A549 (cell line): ENCODE measurements around the gene NFILZ. TPM values are rescaled to one million over a fixed set of nuclear protein-coding genes. Genes with fewer than 3 reads are reported as not detected.

Source experiments
- ATAC-seq, 2 experiments: fragments of 200-7000 bp in 1 of 2; fragments of >200 bp in 1 of 2; cut with Nextera tagmentation in 1 of 2; cut with Tn5 transposase in 1 of 2; 3 replicates each; pipeline versions ENCODE4 v1.8.0 to v1.9.1; 2018 to 2020; ENCODE audit warnings: mild to moderate bottlenecking in 1 of 2, moderate library complexity in 1 of 2
- CTCF ChIA-PET: fragments of 300-600 bp; sonication (Branson Sonifier 250); formaldehyde crosslinking; extraction: SDS; loops from one replicate; lab custom pipeline; 2021; ENCODE audit warnings: antibody characterized with exemption, inconsistent platforms; lab: Yijun Ruan, JAX
- POLR2A ChIA-PET: fragments of 350-600 bp; formaldehyde crosslinking; extraction: SDS; loops from one replicate; lab custom pipeline; 2021; ENCODE audit warnings: antibody characterized with exemption, inconsistent platforms; lab: Yijun Ruan, JAX
- DNase-seq, 2 experiments: peaks; one replicate each; pipeline versions ENCODE4 v3.0.0 to v3.0.0-alpha.2; 2011 to 2016; ENCODE audit warnings: low read depth in 1 of 2, low spot score in 1 of 2
- FAIRE-seq: peaks from 2 replicates; lab custom pipeline; 2011; peaks lifted over from hg19 to GRCh38; lab: Jason Lieb, UNC
- H3K27ac ChIP-seq, 2 experiments: fragments of >200 bp; sonication (Bioruptor Twin); formaldehyde crosslinking; 3 replicates each; pipeline ENCODE4 v1.5.1; 2016 to 2017
- H3K4me1 ChIP-seq: fragments of >200 bp; sonication (Bioruptor Twin); formaldehyde crosslinking; 3 replicates; pipeline ENCODE4 v1.6.1; 2016
- H3K4me2 ChIP-seq: fragments of >200 bp; sonication (Bioruptor Twin); formaldehyde crosslinking; 3 replicates; pipeline ENCODE4 v1.6.1; 2016
- H3K4me3 ChIP-seq: fragments of >200 bp; sonication (Bioruptor Twin); formaldehyde crosslinking; 3 replicates; pipeline ENCODE4 v1.5.1; 2016
- H3K9me3 ChIP-seq: fragments of >200 bp; sonication (Bioruptor Twin); formaldehyde crosslinking; 3 replicates; pipeline ENCODE4 v1.6.1; 2016
- BHLHE40 ChIP-seq: IDR thresholded peaks from 2 replicates; pipeline ENCODE4 v1.6.1; 2012; ENCODE audit warnings: low read depth, low read length, inconsistent platforms
- CBX2 ChIP-seq: fragments of 200-600 bp; sonication (generic); IDR thresholded peaks from 2 replicates; pipeline ENCODE4 v1.6.1; 2016; ENCODE audit warnings: low read depth, mild to moderate bottlenecking, borderline replicate concordance
- EHF ChIP-seq: fragments of 250-450 bp; sonication (Bioruptor Pico); IDR thresholded peaks from 2 replicates; pipeline ENCODE4 v1.5.0; 2020; ENCODE audit warnings: mild to moderate bottlenecking
- GATA3 ChIP-seq: IDR thresholded peaks from 2 replicates; pipeline ENCODE4 v1.6.1; 2012; ENCODE audit warnings: borderline replicate concordance
- HOXA7 ChIP-seq: fragments of 250-450 bp; sonication (Bioruptor Pico); IDR thresholded peaks from 2 replicates; pipeline ENCODE4 v1.5.0; 2020; ENCODE audit warnings: mild to moderate bottlenecking, moderate library complexity
- JUN ChIP-seq, 2 experiments: fragments of >200 bp; sonication (Bioruptor Twin); formaldehyde crosslinking; IDR thresholded peaks; 2 replicates in 1 of 2; 3 replicates in 1 of 2; pipeline ENCODE4 v1.6.1; 2016 to 2017
- MYC ChIP-seq: IDR thresholded peaks from 2 replicates; pipeline ENCODE4 v1.6.1; 2012; ENCODE audit warnings: mild to moderate bottlenecking, inconsistent platforms, low read length, improper control_type of control experiment, borderline replicate concordance
- NFE2L2 ChIP-seq: fragments of 150-350 bp; conservative IDR thresholded peaks from 2 replicates; pipeline ENCODE4 v1.6.1; 2014; ENCODE audit warnings: low read length
- NR3C1 ChIP-seq: fragments of >200 bp; sonication (Bioruptor Twin); formaldehyde crosslinking; IDR thresholded peaks from 3 replicates; pipeline ENCODE4 v1.6.1; 2017
- POLR2AphosphoS2 ChIP-seq: conservative IDR thresholded peaks from 2 replicates; pipeline ENCODE4 v1.6.1; 2012; ENCODE audit warnings: low read length, improper control_type of control experiment, inconsistent platforms
- TP53 ChIP-seq: fragments of 250-450 bp; sonication (Bioruptor Pico); IDR thresholded peaks from 2 replicates; pipeline ENCODE4 v1.5.0; 2021; ENCODE audit warnings: mild to moderate bottlenecking, moderate library complexity
- WGBS: methylation state at CpG from one replicate; pipeline ENCODE4 v1.1.6; 2017; ENCODE audit errors: missing lambda C conversion rate; 5-methylcytosine and 5-hydroxymethylcytosine counted together
- polyA plus RNA-seq, 4 experiments: library from polyadenylated mRNA; depleted of rRNA in 3 of 4; stranded (reverse); fragments of >200 nt; fragmentation: RNase III in 1 of 4; extraction: RNeasy Plus Mini Kit Qiagen cat#74134 plus additional on column Dnase treatment in 1 of 4; gene quantifications; 2 replicates in 3 of 4; 3 replicates in 1 of 4; pipeline ENCODE4 v1.2.3, GENCODE V29; 2011 to 2017
- TF ChIP-seq, protein P1 (sequence below): fragments of 200-600 bp; sonication (generic); IDR thresholded peaks from 2 replicates; pipeline ENCODE4 v1.6.1; 2016; ENCODE audit warnings: antibody characterized with exemption, mild to moderate bottlenecking, moderate library complexity
- TF ChIP-seq, protein P2 (sequence below): fragments of >200 bp; sonication (Bioruptor Twin); formaldehyde crosslinking; IDR thresholded peaks from 3 replicates; pipeline ENCODE4 v1.5.1; 2016
- TF ChIP-seq, protein P3 (sequence below): IDR thresholded peaks from 2 replicates; pipeline ENCODE4 v1.6.1; 2012

The NFILZ gene
- polyA plus RNA-seq, 2 of the 4 experiments (the other 2 are of a cell fraction), result not detected

DNA sequence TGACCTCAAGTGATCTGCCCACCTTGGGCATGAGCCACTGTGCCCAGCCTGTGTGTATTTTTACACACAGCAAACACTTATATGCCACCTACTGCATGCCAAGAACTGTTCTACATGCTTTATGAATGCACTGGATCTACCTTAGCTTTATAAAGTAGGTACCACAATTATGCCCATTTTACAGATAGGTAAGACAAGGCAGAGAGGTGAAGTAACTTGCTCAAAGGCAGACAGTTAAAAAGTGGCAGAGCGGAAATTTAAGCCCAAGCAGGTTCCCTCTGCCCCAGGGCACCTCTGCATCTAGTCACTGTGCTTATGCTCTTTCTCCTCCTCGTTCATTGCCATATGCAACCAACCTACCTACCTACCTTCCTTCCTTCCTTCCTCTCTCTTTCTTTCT, 30.4 kb upstream of the NFILZ start (continued):
- TF ChIP-seq, protein P1, sequence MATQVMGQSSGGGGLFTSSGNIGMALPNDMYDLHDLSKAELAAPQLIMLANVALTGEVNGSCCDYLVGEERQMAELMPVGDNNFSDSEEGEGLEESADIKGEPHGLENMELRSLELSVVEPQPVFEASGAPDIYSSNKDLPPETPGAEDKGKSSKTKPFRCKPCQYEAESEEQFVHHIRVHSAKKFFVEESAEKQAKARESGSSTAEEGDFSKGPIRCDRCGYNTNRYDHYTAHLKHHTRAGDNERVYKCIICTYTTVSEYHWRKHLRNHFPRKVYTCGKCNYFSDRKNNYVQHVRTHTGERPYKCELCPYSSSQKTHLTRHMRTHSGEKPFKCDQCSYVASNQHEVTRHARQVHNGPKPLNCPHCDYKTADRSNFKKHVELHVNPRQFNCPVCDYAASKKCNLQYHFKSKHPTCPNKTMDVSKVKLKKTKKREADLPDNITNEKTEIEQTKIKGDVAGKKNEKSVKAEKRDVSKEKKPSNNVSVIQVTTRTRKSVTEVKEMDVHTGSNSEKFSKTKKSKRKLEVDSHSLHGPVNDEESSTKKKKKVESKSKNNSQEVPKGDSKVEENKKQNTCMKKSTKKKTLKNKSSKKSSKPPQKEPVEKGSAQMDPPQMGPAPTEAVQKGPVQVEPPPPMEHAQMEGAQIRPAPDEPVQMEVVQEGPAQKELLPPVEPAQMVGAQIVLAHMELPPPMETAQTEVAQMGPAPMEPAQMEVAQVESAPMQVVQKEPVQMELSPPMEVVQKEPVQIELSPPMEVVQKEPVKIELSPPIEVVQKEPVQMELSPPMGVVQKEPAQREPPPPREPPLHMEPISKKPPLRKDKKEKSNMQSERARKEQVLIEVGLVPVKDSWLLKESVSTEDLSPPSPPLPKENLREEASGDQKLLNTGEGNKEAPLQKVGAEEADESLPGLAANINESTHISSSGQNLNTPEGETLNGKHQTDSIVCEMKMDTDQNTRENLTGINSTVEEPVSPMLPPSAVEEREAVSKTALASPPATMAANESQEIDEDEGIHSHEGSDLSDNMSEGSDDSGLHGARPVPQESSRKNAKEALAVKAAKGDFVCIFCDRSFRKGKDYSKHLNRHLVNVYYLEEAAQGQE, result no peak
- no peak for TF ChIP-seq POLR2AphosphoS2

DNA sequence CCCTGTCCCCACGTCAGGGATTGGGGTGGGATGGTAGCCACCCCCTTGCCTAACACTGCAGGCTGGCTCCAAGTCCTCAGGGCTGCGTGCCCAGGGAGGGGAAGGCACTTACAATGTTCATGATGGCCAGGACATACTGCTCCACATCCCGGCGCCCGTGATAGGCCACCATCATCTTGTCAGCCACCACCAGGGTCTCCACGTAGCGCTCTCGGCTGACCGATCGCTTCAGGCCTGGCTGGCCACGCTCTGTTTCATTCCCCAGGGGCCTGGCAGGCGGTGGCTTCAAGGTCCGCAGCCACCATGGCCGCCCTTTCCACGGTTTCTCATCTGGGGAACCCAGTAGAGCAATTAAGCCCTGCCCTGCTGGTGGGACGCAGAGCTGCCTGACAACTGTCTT, 29.6 kb upstream of the NFILZ start:
- H3K4me1 ChIP-seq, result peaks cover 17% of the 10 kb centered on the region
- no peak for TF ChIP-seq NFE2L2
- TF ChIP-seq HOXA7 (CRISPR knock-in tag), result no peak
- no peak for TF ChIP-seq EHF (CRISPR knock-in tag)
- TF ChIP-seq CBX2, result no peak
- TF ChIP-seq, protein P2, sequence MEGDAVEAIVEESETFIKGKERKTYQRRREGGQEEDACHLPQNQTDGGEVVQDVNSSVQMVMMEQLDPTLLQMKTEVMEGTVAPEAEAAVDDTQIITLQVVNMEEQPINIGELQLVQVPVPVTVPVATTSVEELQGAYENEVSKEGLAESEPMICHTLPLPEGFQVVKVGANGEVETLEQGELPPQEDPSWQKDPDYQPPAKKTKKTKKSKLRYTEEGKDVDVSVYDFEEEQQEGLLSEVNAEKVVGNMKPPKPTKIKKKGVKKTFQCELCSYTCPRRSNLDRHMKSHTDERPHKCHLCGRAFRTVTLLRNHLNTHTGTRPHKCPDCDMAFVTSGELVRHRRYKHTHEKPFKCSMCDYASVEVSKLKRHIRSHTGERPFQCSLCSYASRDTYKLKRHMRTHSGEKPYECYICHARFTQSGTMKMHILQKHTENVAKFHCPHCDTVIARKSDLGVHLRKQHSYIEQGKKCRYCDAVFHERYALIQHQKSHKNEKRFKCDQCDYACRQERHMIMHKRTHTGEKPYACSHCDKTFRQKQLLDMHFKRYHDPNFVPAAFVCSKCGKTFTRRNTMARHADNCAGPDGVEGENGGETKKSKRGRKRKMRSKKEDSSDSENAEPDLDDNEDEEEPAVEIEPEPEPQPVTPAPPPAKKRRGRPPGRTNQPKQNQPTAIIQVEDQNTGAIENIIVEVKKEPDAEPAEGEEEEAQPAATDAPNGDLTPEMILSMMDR, result no peak
- no peak for TF ChIP-seq JUN (IDR thresholded peaks at IDR 0.05)
- no peak for TF ChIP-seq GATA3
- TF ChIP-seq TP53 (CRISPR knock-in tag), result no peak
- no peak for TF ChIP-seq MYC
- ChIA-PET POLR2A (no interaction called here), CTCF (interaction anchor here (0.9 to 2.8 kb wide), 3 partner anchors 15 to 53 kb away, joined by 3 to 9 read pairs (median 4); no protein-coding TSS in a partner anchor)
- no peak overlapping the region for H3K4me2 ChIP-seq
- no peak overlapping the region for H3K4me3 ChIP-seq
- FAIRE-seq (no peak), DNase-seq (no peak), ATAC-seq (no peak)
- 95% methylated on average over 16 of the region's 16 CpGs for WGBS
- peaks cover 16% of the 10 kb centered on the region for H3K9me3 ChIP-seq
- no peak overlapping the region for H3K27ac ChIP-seq

DNA sequence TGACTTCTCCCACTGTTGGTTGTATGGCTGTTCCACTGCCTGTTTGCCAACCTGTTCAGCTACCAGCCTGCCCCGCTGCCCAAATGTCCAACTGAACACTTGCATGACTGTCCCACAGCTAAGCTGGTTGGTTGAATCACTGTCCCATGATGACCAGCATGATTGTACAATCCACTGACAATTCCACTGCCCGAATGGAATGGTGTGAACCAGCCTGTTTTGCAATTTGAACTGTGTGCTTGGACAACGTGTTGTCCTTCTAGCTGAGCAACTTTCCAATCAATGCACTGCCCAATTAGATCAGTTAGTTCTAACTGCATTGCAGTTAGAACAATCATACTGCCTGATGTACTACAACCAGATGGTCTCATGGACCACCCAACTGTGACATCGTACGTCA, 28.6 kb upstream of the NFILZ start:
- Histone ChIP-seq H3K4me2 (no peak overlapping the region), H3K9me3 (peaks cover 16% of the 10 kb centered on the region), H3K4me3 (no peak overlapping the region), H3K27ac (no peak overlapping the region; a peak in 1 of 6 replicates), H3K4me1 (peaks cover 14% of the 10 kb centered on the region; the same call in 2 of the 3 replicates)
- FAIRE-seq (no peak), DNase-seq (no peak), ATAC-seq (no peak)
- TF ChIP-seq MYC, result no peak
- TF ChIP-seq NR3C1, result no peak
- no peak for TF ChIP-seq BHLHE40
- TF ChIP-seq, protein P2, result no peak
- TF ChIP-seq, protein P3, sequence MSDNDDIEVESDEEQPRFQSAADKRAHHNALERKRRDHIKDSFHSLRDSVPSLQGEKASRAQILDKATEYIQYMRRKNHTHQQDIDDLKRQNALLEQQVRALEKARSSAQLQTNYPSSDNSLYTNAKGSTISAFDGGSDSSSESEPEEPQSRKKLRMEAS, result no peak
- TF ChIP-seq CBX2, result no peak
- POLR2A ChIA-PET, result no interaction called here
- 87% methylated on average over 5 of the region's 5 CpGs for WGBS
- CTCF ChIA-PET, result interaction anchor here (1.2 to 2.8 kb wide), 2 partner anchors 14 to 22 kb away, joined by 4 to 9 read pairs; no protein-coding TSS in a partner anchor
